MM.1S (cell line): ENCODE results near the gene RBL2.

Source experiments
- CTCF ChIP-seq: fragments of 300-600 bp; sonication (generic); IDR thresholded peaks from 2 replicates; pipeline ENCODE4 v1.5.1; 2016; ENCODE audit warnings: antibody characterized with exemption, low read length, mixed read lengths
- EZH2 ChIP-seq: fragments of 300-600 bp; sonication (generic); optimal IDR thresholded peaks from 2 replicates; pipeline ENCODE3; 2017; ENCODE audit warnings: low read depth, mild to moderate bottlenecking, antibody characterized with exemption, low read length, mixed read lengths
- EZH2phosphoT487 ChIP-seq: fragments of 300-600 bp; sonication (generic); IDR thresholded peaks from 2 replicates; pipeline ENCODE4 v1.6.1; 2018; ENCODE audit warnings: antibody characterized with exemption, low read length

- no peak for TF ChIP-seq EZH2
- no peak for TF ChIP-seq CTCF
- TF ChIP-seq EZH2phosphoT487: no peak
Observed at GRCh38 chr16:53435066-53435688, 906 bp downstream of the RBL2 start.
